HG02642 (cell line): ENCODE measurements around the gene RASAL1.
"Not testable (repeated sequence)": the region's sequence is repeated elsewhere in the genome, so short reads cannot be mapped to it uniquely, and the experiment has no call there.

Experiments used
- ATAC-seq: cut with Tn5 transposase; IDR thresholded peaks from one replicate; pipeline ENCODE4 v1.9.1; 2021; ENCODE audit warnings: mild to moderate bottlenecking; ENCODE audit not compliant: unreplicated experiment, poor library complexity

Gene RASAL1

GRCh38 chr12:113142173-113142885 lies 6.8 kb upstream of the RASAL1 start:
- ATAC-seq: no peak

GRCh38 chr12:113141716-113142115 lies 6.2 kb upstream of the RASAL1 start:
- ATAC-seq: not testable (repeated sequence)

- ATAC-seq: no peak
Measured at GRCh38 chr12:113140706-113141105, 5.1 kb upstream of the RASAL1 start.

GRCh38 chr12:113138826-113139225 lies 3.3 kb upstream of the RASAL1 start:
- ATAC-seq: no peak

- ATAC-seq: no peak
Measured at GRCh38 chr12:113137861-113138783, 2.6 kb upstream of the RASAL1 start.

- ATAC-seq: no peak
Measured at GRCh38 chr12:113136990-113137511, 1.5 kb upstream of the RASAL1 start.

- no peak for ATAC-seq
Measured at GRCh38 chr12:113136128-113136989, 798 bp upstream of the RASAL1 start.

- no peak for ATAC-seq
Measured at GRCh38 chr12:113134521-113134951, 1.0 kb downstream of the RASAL1 start.

GRCh38 chr12:113134071-113134470 lies 1.5 kb downstream of the RASAL1 start:
- no peak for ATAC-seq

- ATAC-seq: no peak
Measured at GRCh38 chr12:113133666-113134065, 1.9 kb downstream of the RASAL1 start.

- no peak for ATAC-seq
Measured at GRCh38 chr12:113133036-113133435, 2.5 kb downstream of the RASAL1 start.

GRCh38 chr12:113131556-113131955 lies 4.0 kb downstream of the RASAL1 start:
- no peak for ATAC-seq

GRCh38 chr12:113130457-113131135 lies 5.0 kb downstream of the RASAL1 start:
- no peak for ATAC-seq

GRCh38 chr12:113129664-113130456 lies 5.7 kb downstream of the RASAL1 start:
- ATAC-seq: no peak

GRCh38 chr12:113128802-113129663 lies 6.5 kb downstream of the RASAL1 start:
- no peak for ATAC-seq

- ATAC-seq: no peak
Measured at GRCh38 chr12:113127791-113128199, 7.8 kb downstream of the RASAL1 start.

GRCh38 chr12:113120670-113121370 lies 14.7 kb downstream of the RASAL1 start:
- no peak for ATAC-seq
